IMR-90 (cell line): ENCODE results near the gene ANO2.

Source experiments
- CEBPB ChIP-seq: IDR thresholded peaks from 2 replicates; pipeline ENCODE4 v1.6.1; 2012; ENCODE audit warnings: low read depth, low read length, improper control_type of control experiment
- CHD1 ChIP-seq: IDR thresholded peaks from 2 replicates; pipeline ENCODE4 v1.6.1; 2012; ENCODE audit warnings: low read depth, low read length, improper control_type of control experiment
- FOS ChIP-seq: fragments of 150-350 bp; IDR thresholded peaks from 2 replicates; pipeline ENCODE4 v1.6.1; 2016; ENCODE audit warnings: low read depth, low read length
- MXI1 ChIP-seq: IDR thresholded peaks from 2 replicates; pipeline ENCODE4 v1.6.1; 2012; ENCODE audit warnings: low read depth, mild to moderate bottlenecking, low read length, moderate library complexity, borderline replicate concordance
- POLR2A ChIP-seq: IDR thresholded peaks from 2 replicates; pipeline ENCODE4 v1.6.1; 2012; ENCODE audit warnings: mild to moderate bottlenecking, low read depth, low read length
- RFX5 ChIP-seq: IDR thresholded peaks from 2 replicates; pipeline ENCODE4 v1.8.0; 2012; ENCODE audit warnings: low read depth, mild to moderate bottlenecking, low read length, moderate library complexity
- TF ChIP-seq, protein P1 (sequence below): conservative IDR thresholded peaks from 2 replicates; pipeline ENCODE4 v1.5.1; 2012; ENCODE audit warnings: mild to moderate bottlenecking, low read depth, low read length, improper control_type of control experiment
- TF ChIP-seq, protein P2 (sequence below): fragments of 150-350 bp; IDR thresholded peaks from 2 replicates; pipeline ENCODE4 v1.6.1; 2017; ENCODE audit warnings: mild to moderate bottlenecking, antibody characterized with exemption, low read length, low read depth
- TF ChIP-seq, protein P3 (sequence below): fragments of 150-350 bp; IDR thresholded peaks from 2 replicates; pipeline ENCODE4 v1.6.1; 2016; ENCODE audit warnings: low read depth, mild to moderate bottlenecking, low read length, moderate library complexity, borderline replicate concordance

DNA sequence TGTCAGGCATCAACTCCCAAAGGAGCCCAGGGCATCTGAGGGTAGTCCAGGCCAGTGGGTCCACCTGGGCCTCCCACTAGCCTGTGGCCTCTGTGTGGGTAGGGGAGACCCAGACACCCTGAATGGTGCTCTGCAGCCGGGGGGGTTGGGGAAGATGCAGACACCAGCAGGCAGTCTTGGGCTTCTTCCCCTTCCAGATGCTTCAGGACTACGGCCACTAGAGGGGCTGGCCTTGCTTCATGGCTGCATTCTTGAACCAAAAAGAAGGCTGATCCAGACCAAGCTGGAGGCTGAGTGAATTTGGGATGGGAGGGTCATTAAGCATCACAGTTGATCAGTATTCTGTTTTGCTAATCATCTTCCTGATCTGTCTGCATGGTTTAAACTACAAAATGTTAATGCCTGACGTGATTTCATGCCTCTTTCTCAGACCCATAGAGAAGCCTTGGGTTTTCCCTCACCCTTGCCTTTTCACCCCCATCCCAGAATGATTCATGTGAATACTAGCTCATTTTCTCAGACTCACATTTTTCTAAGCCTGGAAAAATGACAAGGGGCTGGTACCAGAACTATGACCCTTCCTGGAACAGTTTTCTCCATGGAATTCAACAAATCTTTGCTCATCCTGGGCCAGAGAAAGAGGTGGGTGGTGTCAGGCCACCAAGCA is 379.0 kb downstream of the ANO2 start:
- TF ChIP-seq, protein P1, sequence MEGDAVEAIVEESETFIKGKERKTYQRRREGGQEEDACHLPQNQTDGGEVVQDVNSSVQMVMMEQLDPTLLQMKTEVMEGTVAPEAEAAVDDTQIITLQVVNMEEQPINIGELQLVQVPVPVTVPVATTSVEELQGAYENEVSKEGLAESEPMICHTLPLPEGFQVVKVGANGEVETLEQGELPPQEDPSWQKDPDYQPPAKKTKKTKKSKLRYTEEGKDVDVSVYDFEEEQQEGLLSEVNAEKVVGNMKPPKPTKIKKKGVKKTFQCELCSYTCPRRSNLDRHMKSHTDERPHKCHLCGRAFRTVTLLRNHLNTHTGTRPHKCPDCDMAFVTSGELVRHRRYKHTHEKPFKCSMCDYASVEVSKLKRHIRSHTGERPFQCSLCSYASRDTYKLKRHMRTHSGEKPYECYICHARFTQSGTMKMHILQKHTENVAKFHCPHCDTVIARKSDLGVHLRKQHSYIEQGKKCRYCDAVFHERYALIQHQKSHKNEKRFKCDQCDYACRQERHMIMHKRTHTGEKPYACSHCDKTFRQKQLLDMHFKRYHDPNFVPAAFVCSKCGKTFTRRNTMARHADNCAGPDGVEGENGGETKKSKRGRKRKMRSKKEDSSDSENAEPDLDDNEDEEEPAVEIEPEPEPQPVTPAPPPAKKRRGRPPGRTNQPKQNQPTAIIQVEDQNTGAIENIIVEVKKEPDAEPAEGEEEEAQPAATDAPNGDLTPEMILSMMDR, result 0 out of 2 replicates have a peak, but pooled peaks have one; percentile 6
- TF ChIP-seq POLR2A (no peak), MXI1 (no peak), FOS (no peak), RFX5 (no peak), CHD1 (no peak), CEBPB (no peak)
- TF ChIP-seq, protein P2, sequence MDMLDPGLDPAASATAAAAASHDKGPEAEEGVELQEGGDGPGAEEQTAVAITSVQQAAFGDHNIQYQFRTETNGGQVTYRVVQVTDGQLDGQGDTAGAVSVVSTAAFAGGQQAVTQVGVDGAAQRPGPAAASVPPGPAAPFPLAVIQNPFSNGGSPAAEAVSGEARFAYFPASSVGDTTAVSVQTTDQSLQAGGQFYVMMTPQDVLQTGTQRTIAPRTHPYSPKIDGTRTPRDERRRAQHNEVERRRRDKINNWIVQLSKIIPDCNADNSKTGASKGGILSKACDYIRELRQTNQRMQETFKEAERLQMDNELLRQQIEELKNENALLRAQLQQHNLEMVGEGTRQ, result no peak
- TF ChIP-seq, protein P3, sequence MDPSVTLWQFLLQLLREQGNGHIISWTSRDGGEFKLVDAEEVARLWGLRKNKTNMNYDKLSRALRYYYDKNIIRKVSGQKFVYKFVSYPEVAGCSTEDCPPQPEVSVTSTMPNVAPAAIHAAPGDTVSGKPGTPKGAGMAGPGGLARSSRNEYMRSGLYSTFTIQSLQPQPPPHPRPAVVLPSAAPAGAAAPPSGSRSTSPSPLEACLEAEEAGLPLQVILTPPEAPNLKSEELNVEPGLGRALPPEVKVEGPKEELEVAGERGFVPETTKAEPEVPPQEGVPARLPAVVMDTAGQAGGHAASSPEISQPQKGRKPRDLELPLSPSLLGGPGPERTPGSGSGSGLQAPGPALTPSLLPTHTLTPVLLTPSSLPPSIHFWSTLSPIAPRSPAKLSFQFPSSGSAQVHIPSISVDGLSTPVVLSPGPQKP, result no peak
